OCI-M2 (cell line): ENCODE results near the gene SPINT4.
"Not testable (repeated sequence)": the region's sequence is repeated elsewhere in the genome, so short reads cannot be mapped to it uniquely, and the experiment has no call there.

ENCODE experiments used
- DNase-seq: peaks from one replicate; lab custom pipeline; 2025; ENCODE audit not compliant: unreplicated experiment; lab: John Stamatoyannopoulos, UW

Gene SPINT4

DNA sequence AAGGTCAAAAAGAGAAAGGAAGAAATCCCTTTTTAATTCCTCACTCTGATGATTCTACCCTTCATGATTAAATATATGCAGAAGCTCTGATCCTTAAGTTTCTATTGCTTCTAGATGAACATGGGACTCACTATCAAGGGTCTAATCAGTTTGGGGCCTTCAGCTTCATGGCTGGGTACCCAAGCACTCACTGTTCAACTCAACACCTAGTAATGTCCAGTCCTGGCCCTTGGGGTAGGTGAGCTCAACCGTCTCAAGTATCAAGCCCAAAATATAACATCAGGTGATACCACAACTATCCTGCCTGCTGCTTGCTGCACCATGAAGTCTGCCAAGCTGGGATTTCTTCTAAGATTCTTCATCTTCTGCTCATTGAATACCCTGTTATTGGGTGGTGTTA lies at the start of gene SPINT4:
TSS of gene SPINT4 (plus strand) at position 301 of the 400 bp plus-strand sequence. CDS start at position 322, 21 bp downstream.
- no peak for DNase-seq

DNA sequence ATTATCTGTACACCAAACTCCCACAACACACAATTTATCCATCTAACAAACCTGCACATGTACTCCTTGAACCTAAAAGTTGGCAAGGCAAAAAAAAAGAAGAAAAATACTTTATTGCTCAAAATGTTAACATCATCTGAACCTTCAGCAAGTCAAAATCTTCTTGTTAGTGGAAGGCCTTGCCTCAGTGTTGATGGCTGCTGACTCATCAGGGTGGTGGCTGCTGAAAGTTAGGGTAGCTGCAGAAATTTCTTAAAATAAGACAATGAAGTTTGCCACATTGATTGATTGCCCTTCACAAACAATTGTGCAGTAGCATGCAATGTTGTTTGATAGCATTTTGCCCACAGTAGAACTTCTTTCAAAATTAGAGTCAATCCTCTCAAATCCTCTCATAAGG lies 49.4 kb upstream of the SPINT4 start:
- no peak for DNase-seq

DNA sequence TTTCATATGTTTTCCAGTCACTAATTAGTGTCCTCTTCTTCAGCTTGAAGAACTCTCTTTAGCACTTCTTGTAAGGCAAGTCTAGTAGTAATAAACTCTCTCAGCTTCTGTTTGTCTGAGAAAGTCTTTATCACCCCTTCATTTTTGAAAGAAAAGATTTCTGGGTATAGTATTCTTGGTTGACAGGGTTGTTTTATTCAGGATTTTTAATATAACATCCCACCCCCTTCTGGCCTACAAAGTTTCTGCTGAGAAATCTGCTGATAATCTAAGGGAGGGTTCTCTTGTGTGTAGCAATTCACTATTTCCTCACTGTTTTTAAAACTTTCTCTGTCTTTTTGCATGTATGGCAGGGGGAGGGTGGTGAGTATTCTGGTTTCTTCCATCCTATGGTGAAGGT lies 42.5 kb upstream of the SPINT4 start:
- no peak for DNase-seq

DNA sequence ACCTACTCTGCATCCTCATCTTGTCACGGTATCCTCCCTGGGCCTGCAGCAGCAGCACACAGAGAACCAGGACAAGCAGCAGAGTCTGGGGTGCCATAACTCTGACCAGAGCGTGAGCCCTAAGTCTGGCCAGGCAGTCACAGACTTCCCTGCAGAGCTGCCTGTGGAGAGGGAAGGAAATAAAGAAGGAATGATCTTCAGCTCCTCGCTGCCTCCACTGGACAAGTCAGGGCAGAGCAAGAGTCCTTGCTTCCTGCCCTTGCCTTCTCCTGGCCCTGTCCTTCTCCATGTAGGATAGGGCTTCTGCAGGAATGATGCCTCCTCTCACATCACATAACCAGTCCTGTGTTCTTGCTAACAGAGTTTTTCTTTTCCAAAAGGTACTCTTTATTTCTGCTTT lies 36.3 kb upstream of the SPINT4 start:
- no peak for DNase-seq

DNA sequence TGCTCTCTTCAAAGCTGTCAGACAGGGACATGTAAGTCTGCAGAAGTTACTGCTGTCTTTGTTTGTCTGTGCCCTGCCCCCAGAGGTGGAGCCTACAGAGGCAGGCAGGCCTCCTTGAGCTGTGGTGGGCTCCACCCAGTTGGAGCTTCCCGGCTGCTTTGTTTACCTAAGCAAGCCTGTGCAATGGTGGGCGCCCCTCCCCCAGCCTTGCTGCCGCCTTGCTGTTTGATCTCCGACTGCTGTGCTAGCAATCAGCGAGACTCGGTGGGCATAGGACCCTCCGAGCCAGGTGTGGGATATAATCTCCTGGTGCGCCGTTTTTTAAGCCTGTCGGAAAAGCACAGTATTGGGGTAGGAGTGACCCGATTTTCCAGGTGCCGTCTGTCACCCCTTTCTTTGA lies 28.8 kb upstream of the SPINT4 start:
- DNase-seq: not testable (repeated sequence)

DNA sequence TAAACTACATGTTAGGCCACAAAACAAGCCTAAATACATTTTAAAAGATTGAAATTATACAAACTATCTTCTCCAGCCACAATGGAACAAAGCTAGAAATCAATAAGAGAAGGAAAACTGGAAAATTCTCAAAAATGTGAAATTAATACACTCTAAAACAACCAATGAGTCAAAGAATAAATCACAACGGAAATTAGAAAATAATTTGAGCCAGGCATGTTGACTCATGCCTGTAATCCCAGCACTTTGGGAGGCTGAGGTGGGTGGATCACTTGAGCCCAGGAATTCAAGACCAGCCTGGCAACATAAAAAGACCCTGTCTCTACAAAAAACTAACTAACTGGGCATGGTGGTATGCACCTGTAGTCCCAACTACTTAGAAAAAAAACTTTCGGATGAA lies 26.7 kb upstream of the SPINT4 start:
- no peak for DNase-seq

DNA sequence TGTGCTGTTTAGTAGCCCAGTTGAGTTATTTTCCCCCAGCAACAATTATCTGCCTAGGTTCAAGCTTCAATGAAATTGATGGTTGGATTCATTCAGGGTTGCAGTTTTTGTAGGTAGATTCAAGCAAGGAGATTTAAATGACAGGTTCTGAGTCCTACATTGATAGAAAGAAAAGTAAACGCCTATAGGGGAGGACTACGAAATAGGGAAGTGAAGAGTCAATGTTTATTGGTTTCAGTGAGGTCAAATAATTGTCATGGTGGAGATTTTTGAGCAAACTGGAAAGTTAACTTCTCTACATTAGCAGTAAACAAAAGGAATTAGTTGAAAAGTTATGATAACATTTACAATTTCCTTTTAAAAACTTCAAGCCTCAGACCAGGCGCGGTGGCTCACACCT lies 21.0 kb upstream of the SPINT4 start:
- no peak for DNase-seq

DNA sequence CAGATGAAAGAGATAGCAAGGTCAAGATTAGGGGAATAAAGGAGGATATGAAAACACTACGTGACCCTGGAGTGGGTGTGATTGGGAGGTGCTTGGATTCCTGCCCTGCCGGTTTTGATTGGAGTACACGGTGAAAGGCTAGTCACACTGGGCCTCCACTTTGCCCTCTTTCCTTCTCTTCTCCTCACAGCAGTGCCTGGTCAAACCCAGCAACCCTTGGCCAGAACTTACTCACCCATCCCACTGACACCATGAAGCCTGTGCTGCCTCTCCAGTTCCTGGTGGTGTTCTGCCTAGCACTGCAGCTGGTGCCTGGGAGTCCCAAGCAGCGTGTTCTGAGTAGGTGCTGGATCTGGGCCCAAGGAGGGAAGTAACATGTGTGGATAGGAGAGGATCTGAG lies 20.3 kb upstream of the SPINT4 start, which contains the start of gene WFDC13:
TSS of gene WFDC13 (plus strand) at position 166 of the 400 bp plus-strand sequence. CDS start at position 252, 86 bp downstream.
- DNase-seq: no peak

DNA sequence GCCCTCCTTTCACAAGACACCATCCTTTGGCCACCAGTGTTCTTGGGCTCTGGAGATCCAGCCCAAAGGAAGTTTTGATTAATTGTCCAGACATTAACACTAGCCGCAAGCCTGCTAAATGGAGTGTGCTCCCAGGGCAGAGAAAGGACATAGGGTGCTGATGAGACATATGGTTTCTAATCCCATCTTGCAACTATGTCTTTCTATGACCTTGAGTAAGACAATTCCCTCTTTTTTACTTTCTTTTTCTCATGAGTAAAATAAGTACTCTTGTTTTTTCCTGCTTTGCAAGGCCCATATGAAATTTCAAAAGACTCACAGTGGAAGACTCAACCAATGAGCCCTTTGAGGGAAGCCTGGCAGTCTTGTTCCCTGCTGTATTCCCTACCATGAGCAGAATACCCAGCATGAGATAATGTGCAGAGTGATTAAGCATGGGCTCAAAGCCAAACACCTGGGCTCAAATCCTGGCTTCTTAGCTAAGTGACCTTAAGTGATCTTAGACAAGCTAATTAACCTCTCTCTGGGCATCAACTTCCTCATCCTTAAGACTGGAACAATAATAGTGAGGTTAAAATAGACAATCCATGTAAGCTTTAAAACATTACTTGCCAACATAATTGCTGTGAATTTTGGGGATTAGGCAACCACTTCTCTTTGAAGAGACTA lies 17.0 kb upstream of the SPINT4 start, which contains the start of gene WFDC10B:
TSS of gene WFDC10B (minus strand) at position 51 of the 669 bp plus-strand sequence. CDS start 19,027 bp downstream, outside the sequence.
- no peak for DNase-seq

DNA sequence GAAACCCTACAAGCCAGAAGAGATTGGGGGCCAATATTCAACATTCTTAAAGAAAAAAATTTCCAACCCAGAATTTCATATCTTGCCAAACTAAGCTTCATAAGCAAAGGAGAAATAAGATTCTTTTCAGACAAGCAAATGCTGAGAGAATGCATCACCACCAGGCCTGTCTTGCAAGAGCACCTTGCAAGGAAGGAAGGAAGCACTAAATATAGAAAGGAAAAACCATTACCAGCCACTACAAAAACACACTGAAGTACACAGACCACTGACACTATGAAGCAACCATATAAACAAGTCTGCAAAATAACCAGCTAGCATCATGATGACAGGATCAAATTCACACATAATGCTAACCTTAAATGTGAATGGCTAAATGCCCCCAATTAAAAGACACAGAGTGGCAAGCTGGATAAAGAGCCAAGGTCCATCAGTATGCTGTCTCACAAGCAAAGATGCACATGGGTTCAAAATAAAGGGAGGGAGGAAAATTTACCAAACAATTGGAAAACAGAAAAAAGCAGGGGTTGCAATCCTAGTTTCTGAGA lies 5.9 kb upstream of the SPINT4 start:
- not testable (repeated sequence) for DNase-seq

DNA sequence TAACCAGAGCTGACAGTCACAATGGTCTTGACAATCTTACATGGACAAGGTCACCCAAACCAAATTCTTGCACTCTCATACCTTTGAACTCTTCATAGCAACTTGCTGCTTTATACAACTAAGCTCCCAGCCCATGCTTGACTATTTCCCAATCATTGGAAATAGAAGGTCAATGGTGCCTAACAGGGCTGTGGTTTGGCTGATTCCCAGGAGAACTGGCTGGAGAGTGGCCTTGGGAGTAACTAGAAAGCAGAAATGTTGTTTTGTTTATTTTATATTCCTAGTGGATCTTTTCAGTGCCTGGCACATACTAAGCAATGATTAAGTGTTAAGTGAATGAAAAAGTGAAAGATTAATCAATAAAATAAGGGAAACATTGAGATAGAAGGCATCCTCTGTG lies 3.0 kb downstream of the SPINT4 start:
- DNase-seq: no peak

DNA sequence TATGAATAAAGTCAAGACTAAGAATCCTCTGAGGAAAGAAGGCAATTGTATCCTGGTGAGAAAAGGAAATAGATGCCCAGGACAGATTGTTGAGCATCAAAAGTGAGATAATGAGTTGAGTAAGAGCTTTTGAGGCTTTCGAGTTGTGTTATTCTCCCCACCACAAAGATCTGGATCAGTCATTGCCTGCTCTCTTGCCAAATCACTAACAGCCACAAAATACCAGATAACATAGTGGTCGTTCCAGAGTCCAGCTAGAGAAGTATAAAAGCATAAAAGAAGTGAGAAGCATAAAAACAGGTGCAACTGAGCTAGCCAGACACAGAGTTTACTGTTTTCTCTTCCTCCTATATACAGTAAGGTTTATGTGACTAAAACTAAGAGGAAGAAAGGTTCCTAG lies 4.9 kb downstream of the SPINT4 start:
- no peak for DNase-seq

DNA sequence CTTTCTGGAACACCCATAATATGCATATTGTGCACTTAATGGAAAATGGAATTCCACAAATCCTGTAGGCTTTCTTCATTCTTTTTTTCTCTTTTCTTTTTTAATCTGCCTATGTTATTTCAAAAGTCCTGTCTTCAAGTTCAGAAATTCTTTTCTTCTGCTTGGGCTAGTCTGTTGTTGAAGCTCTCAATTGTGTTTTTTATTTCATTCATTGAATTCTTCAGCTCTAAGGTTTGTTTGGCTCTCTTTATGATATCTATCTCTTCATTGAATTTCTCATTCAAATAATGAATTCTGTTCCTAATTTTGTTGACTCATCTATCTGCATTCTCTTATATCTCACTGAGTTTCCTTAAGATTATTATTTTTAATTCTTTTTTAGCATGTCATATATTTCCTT lies 10.1 kb downstream of the SPINT4 start:
- no peak for DNase-seq

DNA sequence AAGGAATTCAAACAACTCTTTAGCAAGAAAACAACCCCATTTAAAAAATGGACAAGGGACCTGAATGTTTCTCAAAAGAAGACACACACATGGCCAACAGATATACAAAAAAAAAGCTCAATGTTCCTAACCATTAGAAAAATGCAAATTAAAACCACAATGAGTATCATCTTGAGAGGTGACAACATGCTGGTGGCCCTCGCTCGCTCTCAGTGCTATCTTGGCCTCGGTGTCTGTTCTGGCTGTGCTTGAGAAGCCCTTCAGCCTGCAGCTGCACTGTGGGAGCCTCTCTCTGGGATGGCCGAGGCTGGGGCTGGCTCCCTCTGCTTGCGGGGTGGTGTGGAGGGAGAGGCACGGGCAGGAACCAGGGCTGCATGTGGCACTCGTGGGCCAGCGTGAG lies 13.4 kb downstream of the SPINT4 start:
- no peak for DNase-seq

DNA sequence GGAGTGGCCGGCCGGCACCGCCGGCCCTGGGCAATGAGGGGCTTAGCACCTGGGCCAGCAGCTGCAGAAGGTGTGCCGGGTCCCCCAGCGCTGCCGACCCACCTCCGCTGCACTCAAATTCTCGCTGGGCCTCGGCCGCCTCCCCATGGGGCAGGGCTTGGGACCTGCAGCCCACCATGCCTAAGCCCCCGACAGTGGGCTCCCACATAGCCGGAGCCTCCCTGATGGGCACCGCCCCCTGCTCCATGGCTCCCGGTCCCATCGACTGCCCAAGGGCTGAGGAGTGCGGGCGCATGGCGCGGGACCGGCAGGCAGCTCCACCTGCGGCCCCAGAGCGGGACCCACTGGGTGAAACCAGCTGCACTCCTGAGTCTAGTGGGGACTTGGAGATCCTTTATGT lies 13.8 kb downstream of the SPINT4 start:
- no peak for DNase-seq

DNA sequence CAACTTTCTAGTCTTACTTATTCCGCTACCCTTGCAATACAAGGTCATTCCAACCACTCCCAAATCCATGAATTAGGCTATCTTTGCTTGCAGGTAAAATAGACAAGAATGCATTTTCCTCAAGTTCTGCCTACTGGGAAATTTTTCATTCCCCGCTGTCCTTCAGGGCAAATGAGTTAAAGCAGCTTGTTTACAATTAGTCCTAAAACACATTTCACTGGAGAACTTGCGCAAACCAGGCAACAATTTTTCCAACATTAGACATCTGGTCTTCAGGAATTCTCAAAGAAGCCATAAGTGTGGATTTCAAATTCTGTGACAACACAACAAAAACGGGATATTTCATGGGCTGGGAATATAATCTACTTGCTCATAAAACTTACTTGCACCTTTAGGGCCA lies 20.4 kb downstream of the SPINT4 start:
- DNase-seq: no peak

DNA sequence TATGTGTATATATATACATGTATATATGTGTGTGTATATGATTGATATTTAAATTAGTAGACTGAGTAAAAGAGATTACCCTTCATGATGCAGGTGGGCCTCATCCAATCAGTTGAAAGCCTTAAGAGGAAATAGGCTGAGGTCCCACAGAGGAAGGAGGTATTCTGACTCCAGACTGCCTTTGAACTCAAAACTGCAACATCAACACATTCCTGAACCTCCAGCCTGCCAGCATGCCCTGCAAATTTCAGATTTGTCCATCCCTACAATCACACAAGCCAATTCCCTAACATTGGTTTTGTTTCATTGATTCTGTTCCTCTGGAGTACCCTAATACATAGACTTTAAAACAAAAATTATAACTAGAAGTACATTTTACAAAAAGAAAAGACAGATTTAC lies 22.9 kb downstream of the SPINT4 start:
- DNase-seq: no peak

DNA sequence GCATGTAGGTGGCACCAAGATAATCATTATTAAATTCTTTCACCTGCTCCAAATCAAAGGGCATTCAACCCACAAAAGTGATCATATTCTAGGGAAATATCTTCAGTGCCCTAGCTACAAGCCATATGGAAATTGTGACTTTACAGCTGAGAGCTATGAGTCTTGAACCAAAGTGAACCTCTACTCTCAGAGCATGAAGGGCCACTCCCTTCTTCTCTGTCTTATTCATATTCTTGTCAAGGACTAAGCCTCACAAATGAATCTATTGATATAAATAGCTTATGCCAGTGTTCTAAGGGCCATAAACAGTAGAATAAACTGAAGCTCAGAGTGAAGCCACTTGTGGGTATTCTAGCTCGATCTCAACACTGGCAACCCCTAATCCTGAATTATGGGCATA lies 29.6 kb downstream of the SPINT4 start:
- no peak for DNase-seq

DNA sequence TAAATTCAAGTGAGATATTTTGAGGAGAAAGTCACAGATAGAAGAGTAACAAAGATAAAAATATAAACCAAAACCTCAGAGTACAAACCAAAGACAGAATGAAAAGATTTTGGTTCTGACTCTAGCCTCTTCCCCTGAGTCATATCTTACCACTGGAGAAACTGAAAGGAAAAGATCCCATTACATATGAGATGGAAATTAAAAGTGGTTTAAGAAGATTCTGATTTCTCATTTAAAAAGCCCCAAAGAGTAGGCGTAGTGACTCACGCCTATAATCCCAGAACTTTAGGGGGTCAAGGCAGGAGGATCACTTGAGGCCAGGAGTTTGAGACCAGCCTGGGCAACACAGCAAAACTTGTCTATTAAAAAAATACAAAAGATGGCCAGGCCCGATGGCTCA lies 30.6 kb downstream of the SPINT4 start:
- no peak for DNase-seq

DNA sequence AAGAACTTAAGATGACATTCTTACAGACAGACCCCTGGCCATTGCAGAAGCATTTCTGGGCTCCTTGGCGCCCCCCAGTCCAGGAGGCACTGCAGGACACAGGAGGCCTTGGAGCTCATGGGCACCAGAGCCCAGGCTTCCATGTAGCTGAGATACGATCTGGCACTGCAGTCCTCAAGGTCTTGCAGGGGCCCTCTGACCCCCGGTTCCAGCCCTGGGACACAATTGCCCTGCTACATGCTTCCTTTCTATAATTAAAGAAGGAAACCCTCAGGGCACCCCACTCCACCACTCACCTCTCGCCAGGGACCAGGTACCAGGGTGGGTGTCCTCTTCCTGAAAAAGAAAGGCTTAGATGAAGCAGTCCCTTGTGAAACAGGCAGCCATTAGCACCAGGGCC lies 35.9 kb downstream of the SPINT4 start:
- no peak for DNase-seq

DNA sequence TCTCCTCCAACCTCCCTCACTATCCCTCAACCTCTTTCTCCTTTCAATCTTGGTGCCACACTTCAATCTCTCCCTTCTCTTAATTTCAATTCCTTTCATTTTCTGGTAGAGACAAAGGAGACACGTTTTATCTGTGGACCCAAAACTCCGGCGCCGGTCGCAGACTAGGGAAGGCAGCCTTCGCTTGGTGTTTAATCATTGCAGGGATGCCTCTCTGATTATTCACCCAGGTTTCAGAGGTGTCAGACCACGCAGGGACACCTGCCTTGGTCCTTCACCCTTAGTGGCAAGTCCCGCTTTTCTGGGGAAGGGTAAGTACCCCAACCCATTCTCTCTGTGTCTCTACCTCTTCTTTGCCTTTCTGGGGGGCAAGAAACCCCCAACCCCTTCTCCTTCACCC lies 37.8 kb downstream of the SPINT4 start:
- not testable (repeated sequence) for DNase-seq

DNA sequence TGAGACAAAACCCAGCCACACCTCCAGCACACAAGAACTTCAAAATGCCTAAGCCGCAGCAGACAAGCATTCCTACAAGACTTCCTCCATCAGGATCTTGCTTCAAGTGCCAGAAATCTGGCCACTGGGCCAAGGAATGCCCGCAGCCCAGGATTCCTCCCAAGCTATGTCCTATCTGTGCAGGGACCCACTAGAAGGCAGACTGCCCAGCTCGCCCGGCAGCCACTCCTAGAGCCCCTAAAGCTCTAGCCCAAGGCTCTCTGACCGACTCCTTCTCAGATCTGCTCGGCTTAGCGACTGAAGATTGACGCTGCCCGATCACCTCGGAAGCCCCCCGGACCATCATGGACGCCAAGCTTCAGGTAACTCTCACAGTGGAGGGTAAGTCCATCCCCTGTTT lies 39.8 kb downstream of the SPINT4 start:
- DNase-seq: not testable (repeated sequence)
